Large intestine (tissue), 3 donors: ENCODE data around the gene OPA3. TPM values are rescaled to one million over a fixed set of nuclear protein-coding genes. Genes with fewer than 3 reads are reported as not detected.

Source experiments
- DNase-seq, 2 donors: peaks; one replicate each; pipeline versions ENCODE4 v3.0.0 to v3.0.0-alpha.2; 2013
- H3K27ac ChIP-seq: one replicate; pipeline ENCODE4 v1.5.1; 2013; ENCODE audit warnings: low read length
- H3K27me3 ChIP-seq: 2 replicates; pipeline ENCODE4 v1.6.1; 2013; ENCODE audit warnings: low read length; ENCODE audit not compliant: control insufficient read depth, insufficient read depth
- H3K36me3 ChIP-seq: 2 replicates; pipeline ENCODE4 v1.6.1; 2013; ENCODE audit warnings: low read length; ENCODE audit not compliant: control insufficient read depth, insufficient read depth
- H3K4me1 ChIP-seq: one replicate; pipeline ENCODE4 v1.6.1; 2013; ENCODE audit warnings: low read length; ENCODE audit not compliant: control insufficient read depth, insufficient read depth
- H3K4me3 ChIP-seq: one replicate; pipeline ENCODE4 v1.5.1; 2013; ENCODE audit warnings: low read length
- H3K9me3 ChIP-seq: one replicate; pipeline ENCODE4 v1.6.1; 2013; ENCODE audit warnings: mild to moderate bottlenecking, low read depth, low read length, moderate library complexity; ENCODE audit not compliant: control insufficient read depth
- WGBS: methylation state at CpG from one replicate; pipeline ENCODE4 v1.1.5; 2013; ENCODE audit warnings: low lambda C conversion rate; ENCODE audit not compliant: insufficient coverage; 5-methylcytosine and 5-hydroxymethylcytosine counted together
- polyA plus RNA-seq: library from polyadenylated mRNA; unstranded; fragments of 120-200 nt; gene quantifications from one replicate; pipeline ENCODE4 v1.2.1, GENCODE V29; 2013

The OPA3 gene
- polyA plus RNA-seq, 1 donor: 8.7 TPM

DNA sequence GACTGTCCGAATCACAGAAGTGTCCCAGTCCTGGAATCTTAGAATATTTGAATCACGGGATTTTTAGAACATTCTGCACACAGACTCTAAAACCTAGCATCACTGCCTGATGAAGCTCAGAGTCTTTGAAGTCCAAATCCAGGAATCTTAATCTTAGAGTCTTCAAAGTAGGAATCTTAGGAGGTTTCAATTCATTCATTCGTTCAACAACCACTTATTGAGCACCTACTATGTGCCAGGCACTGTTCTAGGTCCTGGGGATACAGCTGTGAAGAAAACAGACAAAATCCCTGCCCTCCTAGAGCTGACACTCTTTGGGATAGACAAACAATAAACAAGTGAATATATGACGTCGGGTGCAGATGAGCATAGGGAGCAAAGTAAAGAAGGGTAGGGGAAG is 89.4 kb downstream of the OPA3 start:
- DNase-seq: no peak
- 79% methylated on average over 2 of the region's 5 CpGs for WGBS
- Histone ChIP-seq H3K4me3 (no peak overlapping the region), H3K27me3 (peaks cover 59% of the 10 kb centered on the region), H3K4me1 (peaks cover 27% of the 10 kb centered on the region), H3K36me3 (no peaks in the 10 kb centered on the region), H3K9me3 (peaks cover 20% of the 10 kb centered on the region), H3K27ac (no peak overlapping the region)

DNA sequence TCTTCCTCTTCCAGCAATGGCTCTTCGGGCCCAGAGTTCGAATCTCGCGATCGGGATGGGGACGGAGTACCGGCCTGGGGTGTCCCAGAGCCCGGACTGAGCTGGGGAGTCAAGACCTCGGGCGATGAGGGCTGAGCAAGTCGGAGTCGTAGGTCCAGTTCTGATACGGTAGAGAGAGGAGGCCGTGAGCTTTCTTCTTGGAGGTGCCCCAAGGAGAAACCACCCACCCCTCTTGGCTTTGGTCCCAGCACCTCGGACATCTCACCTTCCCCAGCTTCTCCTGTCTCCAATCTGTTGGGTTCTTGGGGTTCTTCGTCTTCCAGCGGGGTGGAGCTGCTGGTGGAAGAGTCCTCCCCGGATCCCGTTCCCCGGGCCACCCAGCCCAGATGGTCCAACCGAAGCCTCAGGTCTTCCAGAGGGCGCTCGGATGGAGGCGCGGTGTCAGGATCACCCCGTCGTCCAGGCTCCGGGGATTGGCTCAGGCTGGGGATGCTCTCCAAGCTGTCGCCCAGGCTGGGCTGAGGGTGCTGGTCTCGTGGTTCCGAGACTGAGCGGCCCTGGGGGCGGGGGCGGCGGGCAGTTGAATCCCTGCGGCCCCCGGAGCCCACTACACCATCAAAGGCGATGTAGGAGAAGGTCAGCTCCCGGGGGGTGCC is 90.2 kb downstream of the OPA3 start:
- H3K36me3 ChIP-seq: no peaks in the 10 kb centered on the region
- no peak overlapping the region for H3K27ac ChIP-seq
- no peak for DNase-seq
- H3K4me3 ChIP-seq: no peak overlapping the region
- no CpG with 5 or more reads among the region's 39 CpGs for WGBS
- peaks cover 53% of the 10 kb centered on the region for H3K27me3 ChIP-seq
- H3K4me1 ChIP-seq: peaks cover 23% of the 10 kb centered on the region
- H3K9me3 ChIP-seq: peaks cover 18% of the 10 kb centered on the region

DNA sequence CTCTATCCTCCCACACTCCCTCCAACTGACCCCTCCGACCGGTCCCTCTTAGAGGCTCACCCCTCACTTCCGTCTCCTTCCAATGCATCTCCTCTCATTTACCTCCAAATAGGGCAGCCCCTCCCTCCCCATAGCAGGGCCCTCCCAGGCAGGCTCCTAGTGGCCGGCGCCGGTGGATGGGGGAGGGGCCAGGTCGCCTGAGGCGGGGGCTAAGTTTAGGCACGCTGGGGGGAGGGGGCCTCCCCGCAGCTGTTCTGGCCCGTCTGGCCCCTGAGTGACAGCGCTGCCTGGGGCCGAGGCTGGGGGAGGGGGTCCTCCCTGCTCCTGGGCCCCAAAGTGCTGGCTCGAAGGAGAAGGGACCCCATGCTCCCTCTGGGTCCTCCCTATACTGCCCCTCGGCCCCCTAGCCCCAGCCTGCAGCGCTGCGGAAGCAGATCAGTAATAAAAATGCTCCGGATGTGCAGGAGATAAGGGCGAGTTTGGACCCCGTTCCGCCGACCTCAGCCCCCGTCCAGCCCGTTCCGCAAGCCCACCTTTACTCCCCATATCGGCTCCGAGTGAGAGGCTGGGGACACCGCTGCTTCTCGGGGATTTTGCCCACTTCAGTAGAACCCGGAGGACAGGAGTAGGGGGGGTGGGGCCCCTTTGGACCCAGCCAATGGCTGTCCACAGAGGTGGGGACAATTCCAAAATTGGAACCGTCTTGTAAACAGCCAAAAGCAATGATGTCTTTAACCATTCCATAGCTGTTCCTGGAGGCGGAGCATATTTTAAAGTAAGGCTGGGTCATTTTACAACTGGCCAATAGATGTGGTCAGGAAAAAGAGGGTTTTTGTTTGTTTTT is 91.8 kb downstream of the OPA3 start:
- H3K4me1 ChIP-seq: peaks cover 13% of the 10 kb centered on the region
- H3K4me3 ChIP-seq: peak overlapping the region; percentile 46
- DNase-seq: peak in 1 of 2 donors; percentile 52
- WGBS: 30% methylated on average over 2 of the region's 32 CpGs
- peak overlapping the region; percentile 11 for H3K27ac ChIP-seq
- H3K36me3 ChIP-seq: no peaks in the 10 kb centered on the region
- H3K27me3 ChIP-seq: peaks cover 38% of the 10 kb centered on the region
- H3K9me3 ChIP-seq: peaks cover 6% of the 10 kb centered on the region

DNA sequence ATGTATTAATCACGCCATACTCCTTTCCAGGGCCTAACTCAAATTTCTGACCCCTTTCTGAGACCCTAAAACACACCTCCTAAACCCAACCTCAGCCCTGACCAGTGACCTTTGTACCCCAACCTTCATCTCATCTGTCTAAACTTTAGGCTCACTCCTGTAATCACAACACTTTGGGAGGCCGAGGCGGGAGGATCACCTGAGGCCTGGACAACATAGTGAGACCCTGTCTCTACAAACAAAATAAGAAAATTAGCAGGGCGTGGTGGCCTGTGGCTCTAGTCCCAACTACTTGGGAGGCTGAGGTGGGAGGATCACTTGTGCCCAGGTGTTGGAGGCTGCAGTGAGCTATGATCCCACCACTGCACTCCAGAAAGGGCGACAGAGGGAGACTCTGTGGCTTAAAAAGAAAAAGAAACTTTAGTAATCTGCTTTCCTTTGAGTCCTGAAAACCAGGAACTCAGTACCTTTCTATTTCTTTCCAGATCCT is 92.4 kb downstream of the OPA3 start:
- peaks cover 6% of the 10 kb centered on the region for H3K9me3 ChIP-seq
- peaks cover 10% of the 10 kb centered on the region for H3K4me1 ChIP-seq
- DNase-seq: no peak
- H3K27ac ChIP-seq: no peak overlapping the region
- H3K27me3 ChIP-seq: peaks cover 31% of the 10 kb centered on the region
- H3K36me3 ChIP-seq: no peaks in the 10 kb centered on the region
- WGBS: no CpG with 5 or more reads among the region's 5 CpGs
- no peak overlapping the region for H3K4me3 ChIP-seq

DNA sequence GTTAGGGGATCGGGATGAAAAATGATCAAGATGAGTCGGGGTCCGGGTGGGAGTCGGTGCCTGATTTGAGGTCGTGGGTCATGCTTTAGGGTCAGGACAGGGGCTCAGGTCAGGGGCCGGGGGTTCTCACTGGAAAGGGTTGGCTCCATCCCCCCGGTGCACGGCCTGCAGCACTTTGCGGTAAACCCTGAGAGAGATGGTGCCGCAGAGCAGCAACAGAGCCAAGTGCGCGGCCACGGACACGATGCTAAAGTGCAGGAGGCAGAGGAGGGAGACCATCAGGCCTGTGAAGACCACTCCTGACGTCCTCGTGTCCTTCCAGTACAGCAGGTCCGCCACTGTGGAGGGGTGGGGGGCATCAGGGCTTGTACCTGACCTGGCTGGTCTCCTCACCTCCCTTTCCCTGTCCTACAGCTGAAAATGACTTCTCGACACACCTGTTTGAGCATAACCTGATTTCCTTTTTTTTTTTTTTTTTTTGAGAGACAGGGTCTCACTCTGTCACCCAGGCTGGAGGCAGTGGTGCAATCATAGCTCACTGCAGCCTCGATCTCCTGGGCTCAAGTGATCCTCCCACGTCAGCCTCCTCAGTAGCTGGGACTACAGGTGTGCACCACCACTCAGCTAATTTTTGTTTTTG is 95.3 kb downstream of the OPA3 start:
- Histone ChIP-seq H3K4me1 (peaks cover 3% of the 10 kb centered on the region), H3K27ac (no peak overlapping the region), H3K9me3 (peaks cover 3% of the 10 kb centered on the region), H3K36me3 (no peaks in the 10 kb centered on the region), H3K4me3 (no peak overlapping the region), H3K27me3 (peaks cover 6% of the 10 kb centered on the region)
- 80% methylated on average over 1 of the region's 20 CpGs for WGBS
- DNase-seq: no peak

DNA sequence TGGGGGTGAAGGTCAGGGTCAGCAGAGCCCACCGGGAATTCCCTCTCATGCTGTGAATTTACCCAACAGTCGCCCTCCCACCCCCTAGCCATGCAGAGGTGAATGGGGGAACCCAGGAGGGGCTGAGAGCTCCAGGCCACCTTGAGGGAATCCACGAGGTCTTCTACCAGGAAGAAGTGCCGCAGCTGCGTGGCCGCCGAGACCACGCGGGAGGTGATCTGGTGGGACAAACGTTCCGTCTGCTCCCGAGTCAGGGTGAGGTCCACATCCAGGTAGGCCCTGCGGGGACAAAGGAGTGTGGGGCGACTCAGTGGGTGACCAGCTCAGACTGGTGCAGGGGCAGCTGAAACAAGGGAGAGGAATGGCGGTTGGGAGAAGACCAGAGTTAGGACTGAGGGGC is 95.9 kb downstream of the OPA3 start:
- WGBS: no CpG with 5 or more reads among the region's 15 CpGs

DNA sequence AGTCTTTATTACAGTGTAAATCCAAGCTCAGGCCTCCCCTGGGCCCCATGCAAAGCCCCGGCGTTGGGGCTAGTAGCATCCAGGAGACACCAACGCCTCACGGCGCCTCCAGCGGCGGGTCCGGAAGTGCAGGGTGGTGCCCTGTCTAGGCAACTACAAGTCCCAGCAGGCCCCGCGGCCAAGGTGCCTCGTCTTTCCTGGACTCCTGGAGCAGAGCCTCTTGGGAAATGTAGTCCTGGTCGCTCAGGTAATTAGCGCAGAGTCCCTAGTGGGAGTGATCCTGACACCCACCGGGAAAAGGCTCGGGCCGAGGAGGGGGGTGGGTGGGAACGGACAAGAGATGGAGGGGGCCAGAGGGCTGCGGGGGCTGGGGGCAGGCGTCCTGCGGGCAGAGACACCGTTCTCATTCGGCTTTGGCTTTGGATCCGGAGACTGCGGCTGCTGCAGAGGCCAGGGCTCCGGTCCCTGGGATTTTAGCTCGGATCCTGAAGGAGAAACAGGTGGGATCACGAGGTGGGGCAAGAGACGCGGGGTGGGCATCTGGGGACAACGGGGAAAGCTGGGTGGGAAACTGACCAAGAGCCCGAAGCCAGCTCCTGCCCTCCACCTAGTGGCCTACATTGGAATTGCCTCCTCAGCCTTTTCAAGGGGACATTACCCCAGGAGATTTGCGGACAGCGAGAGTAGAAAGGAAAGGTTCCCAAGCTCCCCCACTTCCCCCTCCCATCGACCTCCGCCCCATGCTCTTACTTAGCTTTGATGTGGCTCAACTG is 99.1 kb downstream of the OPA3 start:
- H3K9me3 ChIP-seq: no peaks in the 10 kb centered on the region
- peak; percentile 89 to 94 for DNase-seq
- no peaks in the 10 kb centered on the region for H3K36me3 ChIP-seq
- H3K27me3 ChIP-seq: no peaks in the 10 kb centered on the region
- H3K27ac ChIP-seq: no peak overlapping the region
- peak overlapping the region; percentile 48 for H3K4me3 ChIP-seq
- no peaks in the 10 kb centered on the region for H3K4me1 ChIP-seq
- WGBS: no CpG with 5 or more reads among the region's 35 CpGs

More for the DNA sequence above, 95.9 kb downstream of the OPA3 start:
- peaks cover 5% of the 10 kb centered on the region for H3K27me3 ChIP-seq
- H3K4me1 ChIP-seq: peaks cover 3% of the 10 kb centered on the region
- H3K4me3 ChIP-seq: no peak overlapping the region
- H3K27ac ChIP-seq: no peak overlapping the region
- H3K36me3 ChIP-seq: no peaks in the 10 kb centered on the region
- no peak for DNase-seq
- peaks cover 3% of the 10 kb centered on the region for H3K9me3 ChIP-seq

DNA sequence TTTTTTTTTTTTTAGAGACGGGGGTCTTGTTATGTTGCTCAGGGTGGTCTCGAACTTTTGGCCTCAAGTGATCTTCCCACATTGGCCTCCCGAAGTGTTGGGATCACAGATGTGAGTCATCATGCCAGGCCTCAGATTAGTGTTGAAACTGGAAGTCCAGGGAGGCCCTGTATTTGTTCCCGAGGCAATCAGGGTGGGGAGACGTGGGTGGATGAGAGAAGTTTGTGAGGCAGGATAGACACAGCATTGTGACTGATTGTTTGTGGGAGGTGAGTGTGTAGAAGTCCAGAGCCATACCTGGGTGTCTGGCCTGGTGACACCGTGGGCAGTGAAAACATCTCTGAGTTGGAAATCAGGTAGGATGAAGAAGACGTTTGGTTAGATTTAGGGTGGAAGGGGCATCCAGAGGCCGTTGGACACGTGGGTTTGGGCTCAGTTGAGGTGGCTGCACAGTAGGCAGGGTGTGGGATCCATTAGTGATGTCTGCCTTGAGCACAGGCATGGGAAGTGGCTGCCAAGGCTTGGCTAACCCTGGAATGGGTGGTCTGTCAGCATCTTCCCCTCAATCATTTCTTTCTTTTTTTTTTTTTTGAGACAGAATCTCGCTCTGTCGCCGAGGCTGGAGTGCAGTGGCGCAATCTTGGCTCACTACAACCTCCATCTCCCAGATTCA is 100.2 kb downstream of the OPA3 start:
- H3K36me3 ChIP-seq: no peaks in the 10 kb centered on the region
- no peaks in the 10 kb centered on the region for H3K4me1 ChIP-seq
- WGBS: 100% methylated on average over 1 of the region's 13 CpGs
- DNase-seq: no peak
- H3K27me3 ChIP-seq: no peaks in the 10 kb centered on the region
- H3K4me3 ChIP-seq: no peak overlapping the region
- no peak overlapping the region for H3K27ac ChIP-seq
- no peaks in the 10 kb centered on the region for H3K9me3 ChIP-seq

DNA sequence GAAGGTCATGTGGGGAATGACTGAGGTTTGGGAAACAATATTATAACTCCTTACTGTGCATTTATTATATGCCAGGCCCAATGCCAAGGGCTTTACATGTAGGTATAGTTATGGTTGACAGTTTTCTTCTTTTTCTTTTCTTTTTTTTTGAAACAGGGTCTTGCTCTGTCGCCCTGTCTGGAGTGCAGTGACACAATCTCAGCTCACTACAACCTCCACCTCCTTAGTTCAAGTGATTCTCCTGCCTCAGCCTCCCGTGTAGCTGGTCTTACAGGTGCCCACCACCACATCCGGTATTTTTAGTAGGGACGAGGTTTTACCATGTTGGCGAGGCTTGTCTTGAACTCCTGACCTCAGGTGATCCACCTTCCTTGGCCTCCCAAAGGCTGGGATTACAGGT is 101.6 kb downstream of the OPA3 start:
- Histone ChIP-seq H3K36me3 (no peaks in the 10 kb centered on the region), H3K27ac (no peak overlapping the region), H3K27me3 (no peaks in the 10 kb centered on the region), H3K9me3 (no peaks in the 10 kb centered on the region), H3K4me3 (no peak overlapping the region), H3K4me1 (peaks cover 2% of the 10 kb centered on the region)
- DNase-seq: no peak
- no CpG with 5 or more reads among the region's 5 CpGs for WGBS
